ENCODE measurements around the gene CNTNAP2.
"Not testable (repeated sequence)": the region's sequence is repeated elsewhere in the genome, so short reads cannot be mapped to it uniquely, and the experiment has no call there.

CNTNAP2 gene

DNA sequence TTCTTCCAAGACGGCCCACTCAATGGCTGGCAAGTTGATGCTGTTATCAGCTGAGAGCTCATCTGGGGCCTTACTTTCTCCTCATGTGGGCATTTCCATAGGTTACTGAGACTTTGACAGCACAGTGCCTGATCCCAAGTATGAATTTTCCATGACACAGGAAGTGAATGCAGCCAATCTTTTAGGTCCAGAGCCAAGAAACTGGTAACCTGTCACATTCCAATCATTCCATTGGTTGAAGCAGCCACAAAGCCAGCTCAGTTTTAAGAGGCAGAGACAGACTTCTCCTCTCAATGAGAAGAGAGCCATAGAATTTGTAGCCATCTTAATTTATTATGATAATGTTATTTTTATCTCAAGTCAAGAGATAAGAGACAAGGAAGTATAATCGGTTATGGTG, 775.5 kb downstream of the CNTNAP2 start:
- H3K4me3 ChIP-seq (ENCODE audit: control insufficient read depth, low read depth, low read length) = no peak overlapping the region
- TF ChIP-seq, protein P1, sequence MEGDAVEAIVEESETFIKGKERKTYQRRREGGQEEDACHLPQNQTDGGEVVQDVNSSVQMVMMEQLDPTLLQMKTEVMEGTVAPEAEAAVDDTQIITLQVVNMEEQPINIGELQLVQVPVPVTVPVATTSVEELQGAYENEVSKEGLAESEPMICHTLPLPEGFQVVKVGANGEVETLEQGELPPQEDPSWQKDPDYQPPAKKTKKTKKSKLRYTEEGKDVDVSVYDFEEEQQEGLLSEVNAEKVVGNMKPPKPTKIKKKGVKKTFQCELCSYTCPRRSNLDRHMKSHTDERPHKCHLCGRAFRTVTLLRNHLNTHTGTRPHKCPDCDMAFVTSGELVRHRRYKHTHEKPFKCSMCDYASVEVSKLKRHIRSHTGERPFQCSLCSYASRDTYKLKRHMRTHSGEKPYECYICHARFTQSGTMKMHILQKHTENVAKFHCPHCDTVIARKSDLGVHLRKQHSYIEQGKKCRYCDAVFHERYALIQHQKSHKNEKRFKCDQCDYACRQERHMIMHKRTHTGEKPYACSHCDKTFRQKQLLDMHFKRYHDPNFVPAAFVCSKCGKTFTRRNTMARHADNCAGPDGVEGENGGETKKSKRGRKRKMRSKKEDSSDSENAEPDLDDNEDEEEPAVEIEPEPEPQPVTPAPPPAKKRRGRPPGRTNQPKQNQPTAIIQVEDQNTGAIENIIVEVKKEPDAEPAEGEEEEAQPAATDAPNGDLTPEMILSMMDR (conservative IDR thresholded peaks at IDR 0.05; ENCODE audit: control insufficient read depth, insufficient read depth, low read depth, low read length) = no peak
- DNase-seq (ENCODE audit: low read depth) = no peak

DNA sequence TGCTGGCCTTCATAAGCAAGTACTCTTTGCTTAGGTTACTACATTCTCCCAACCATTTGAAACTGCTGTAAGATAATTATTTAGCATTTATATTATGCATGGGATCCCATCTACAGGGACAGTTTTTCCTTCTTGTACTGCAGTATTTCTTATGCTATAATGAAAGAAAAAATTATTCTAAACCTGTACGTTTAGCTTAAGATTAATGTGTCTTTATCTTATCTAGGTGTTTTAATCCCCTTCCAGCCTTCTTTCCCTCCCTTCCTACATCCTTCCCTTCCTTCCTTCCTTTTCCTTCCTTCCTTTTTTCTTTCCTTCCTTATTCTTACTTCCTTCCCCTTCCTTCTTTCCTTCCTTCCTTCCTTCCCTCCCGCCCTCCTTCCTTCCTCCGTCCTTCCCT, 778.3 kb downstream of the CNTNAP2 start:
- no peak for DNase-seq (ENCODE audit: low read depth)
- TF ChIP-seq, protein P1 (conservative IDR thresholded peaks at IDR 0.05; ENCODE audit: control insufficient read depth, insufficient read depth, low read depth, low read length) = no peak

DNA sequence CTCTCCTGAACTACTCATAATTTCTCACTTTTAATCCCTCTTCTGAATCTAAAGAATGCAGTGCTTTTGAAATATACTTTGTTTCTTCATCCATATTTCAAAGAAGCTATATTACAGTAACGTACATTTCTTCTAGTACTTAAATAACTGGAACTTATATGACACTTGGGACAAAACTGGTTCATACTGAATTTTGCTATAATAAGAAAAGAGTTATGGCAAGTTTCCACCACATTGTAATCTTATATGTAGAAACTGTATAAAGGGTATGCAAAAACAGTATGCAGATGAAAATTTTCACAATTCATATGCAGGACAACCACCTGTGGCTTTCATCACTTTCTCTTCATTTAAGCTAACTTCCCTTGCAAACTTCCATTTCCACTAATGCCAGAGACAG, 785.7 kb downstream of the CNTNAP2 start:
- no peak overlapping the region for H3K4me3 ChIP-seq (ENCODE audit: control insufficient read depth, low read depth, low read length)
- DNase-seq (ENCODE audit: low read depth) = no peak
- TF ChIP-seq, protein P1 (conservative IDR thresholded peaks at IDR 0.05; ENCODE audit: control insufficient read depth, insufficient read depth, low read depth, low read length) = no peak

More for the DNA sequence above, 778.3 kb downstream of the CNTNAP2 start:
- H3K4me3 ChIP-seq (ENCODE audit: control insufficient read depth, low read depth, low read length) = no peak overlapping the region

DNA sequence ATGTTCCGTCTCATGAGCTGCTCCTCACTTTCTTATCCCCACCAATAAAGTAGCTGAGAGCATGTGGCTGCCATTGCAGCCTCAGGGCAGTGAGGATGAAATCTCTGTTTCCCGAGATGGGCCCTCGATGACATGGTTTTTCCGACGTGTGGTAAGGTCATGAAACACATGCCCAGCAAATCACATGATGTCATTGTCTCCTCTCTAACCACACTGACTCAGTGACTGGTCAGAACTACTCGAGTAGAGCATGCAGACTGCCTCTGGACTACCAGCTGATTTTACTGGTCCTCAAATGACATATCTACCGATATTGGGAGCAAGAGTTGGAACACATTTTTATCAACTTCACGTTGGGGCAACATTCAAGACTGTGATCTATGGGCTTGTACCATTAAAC, 786.1 kb downstream of the CNTNAP2 start:
- no peak overlapping the region for H3K4me3 ChIP-seq (ENCODE audit: control insufficient read depth, low read depth, low read length)
- TF ChIP-seq, protein P1 (conservative IDR thresholded peaks at IDR 0.05; ENCODE audit: control insufficient read depth, insufficient read depth, low read depth, low read length) = no peak
- no peak for DNase-seq (ENCODE audit: low read depth)

DNA sequence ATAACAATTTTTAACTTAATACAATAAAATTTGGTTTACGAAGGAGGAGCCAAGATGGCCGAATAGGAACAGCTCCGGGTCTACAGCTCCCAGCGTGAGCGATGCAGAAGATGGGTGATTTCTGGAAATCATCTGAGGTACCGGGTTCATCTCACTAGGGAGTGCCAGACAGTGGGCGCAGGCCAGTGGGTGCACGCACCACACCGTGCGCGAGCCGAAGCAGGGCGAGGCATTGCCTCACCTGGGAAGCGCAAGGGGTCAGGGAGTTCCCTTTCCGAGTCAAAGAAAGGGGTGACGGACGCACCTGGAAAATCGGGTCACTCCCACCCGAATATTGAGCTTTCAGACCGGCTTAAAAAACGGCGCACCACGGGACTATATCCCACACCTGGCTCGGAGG, 789.1 kb downstream of the CNTNAP2 start:
- H3K4me3 ChIP-seq (ENCODE audit: control insufficient read depth, low read depth, low read length) = not testable (repeated sequence)

DNA sequence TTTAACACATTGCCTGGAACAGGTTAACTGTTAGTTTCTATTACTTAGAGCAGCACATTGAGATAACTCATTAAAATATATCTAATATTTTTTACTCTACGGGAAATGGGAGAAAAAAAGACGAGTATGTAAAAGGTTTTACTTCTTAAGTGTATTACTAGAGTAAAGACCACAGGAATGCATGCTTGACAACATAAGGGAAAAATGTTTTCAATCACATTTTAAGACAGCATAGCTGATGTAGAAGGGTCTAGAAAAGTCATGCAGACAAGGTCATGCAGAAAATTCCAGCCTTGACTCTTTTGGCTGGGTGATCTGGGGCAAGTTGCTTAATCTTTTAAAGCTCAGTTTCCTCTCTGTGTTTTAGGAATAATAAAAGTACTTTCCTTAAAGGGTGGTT, 806.2 kb downstream of the CNTNAP2 start:
- TF ChIP-seq, protein P1 (conservative IDR thresholded peaks at IDR 0.05; ENCODE audit: control insufficient read depth, insufficient read depth, low read depth, low read length) = no peak
- no peak overlapping the region for H3K4me3 ChIP-seq (ENCODE audit: control insufficient read depth, low read depth, low read length)
- no peak for DNase-seq (ENCODE audit: low read depth)

More for the DNA sequence above, 789.1 kb downstream of the CNTNAP2 start:
- DNase-seq (ENCODE audit: low read depth) = not testable (repeated sequence)

DNA sequence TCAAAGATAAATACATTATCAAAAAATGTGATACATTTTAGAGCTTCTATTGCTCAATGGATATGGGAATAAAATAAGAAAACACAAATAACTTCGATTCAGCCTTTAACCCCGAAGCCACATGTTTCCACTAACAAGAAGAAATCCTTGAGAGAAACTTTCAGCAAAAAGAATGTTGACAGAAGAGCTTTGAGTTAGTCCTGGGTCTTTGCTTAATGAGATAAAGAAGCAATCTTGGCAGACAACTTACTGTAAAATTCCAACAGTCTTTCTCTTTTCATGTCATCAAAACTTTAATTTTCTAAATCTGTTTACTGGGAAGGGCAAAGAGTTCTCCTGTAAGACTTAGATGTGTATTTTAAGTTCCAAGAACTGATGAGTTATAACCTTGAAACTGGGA, 810.2 kb downstream of the CNTNAP2 start:
- DNase-seq (ENCODE audit: low read depth) = no peak
- TF ChIP-seq, protein P1 (conservative IDR thresholded peaks at IDR 0.05; ENCODE audit: control insufficient read depth, insufficient read depth, low read depth, low read length) = no peak
- H3K4me3 ChIP-seq (ENCODE audit: control insufficient read depth, low read depth, low read length) = no peak overlapping the region

Measured in fibroblast of mammary gland (primary cell).